Subcutaneous adipose tissue (tissue), 4 donors: ENCODE measurements around the gene PSMB5. TPM values are rescaled to one million over a fixed set of nuclear protein-coding genes. Genes with fewer than 3 reads are reported as not detected.

Experiments used
- CTCF ChIP-seq: fragments of 450-650 bp; IDR thresholded peaks from one replicate; pipeline ENCODE4 v1.5.1; 2016; ENCODE audit warnings: low read depth, mild to moderate bottlenecking, control low read depth, antibody characterized with exemption, moderate library complexity
- total RNA-seq, 4 donors: library from RNA; depleted of rRNA; stranded (reverse); fragments of >200 nt; gene quantifications; one replicate each; pipeline ENCODE4 v1.1.0, GENCODE V29; 2016

Gene PSMB5
- total RNA-seq, 4 donors from 2014 or later, result 81.6 to 131 (median 104) TPM

- no peak for TF ChIP-seq CTCF
Observed at GRCh38 chr14:23023795-23024152, 10.9 kb downstream of the PSMB5 start.

GRCh38 chr14:23023022-23023794, 11.5 kb downstream of the PSMB5 start:
- no peak for TF ChIP-seq CTCF

- TF ChIP-seq CTCF, result no peak
Observed at GRCh38 chr14:23021889-23022442, 12.7 kb downstream of the PSMB5 start.

- TF ChIP-seq CTCF, result no peak
Observed at GRCh38 chr14:23021434-23021833, 13.3 kb downstream of the PSMB5 start.

- TF ChIP-seq CTCF, result no peak
Observed at GRCh38 chr14:23020143-23021128, 14.3 kb downstream of the PSMB5 start.

GRCh38 chr14:23018107-23018506, 16.6 kb downstream of the PSMB5 start:
- TF ChIP-seq CTCF, result no peak

- no peak for TF ChIP-seq CTCF
Observed at GRCh38 chr14:23017091-23017490, 17.6 kb downstream of the PSMB5 start.
